Endothelial cell of umbilical vein (primary cell): ENCODE data around the gene TMEM178B. TPM values are rescaled to one million over a fixed set of nuclear protein-coding genes. Genes with fewer than 3 reads are reported as not detected.
"Not testable (repeated sequence)": the region's sequence is repeated elsewhere in the genome, so short reads cannot be mapped to it uniquely, and the experiment has no call there.

Experiments
- BruUV-seq: library from RNA; stranded (reverse); fragments of 400-500 nt; replicated peaks from 2 replicates; lab custom pipeline; 2021; lab: Mats Ljungman, UMichigan
- CTCF ChIA-PET: fragments of 300-600, 350-600 bp; sonication (Branson Sonifier 250); formaldehyde crosslinking; loops from one replicate; lab custom pipeline; 2021; ENCODE audit warnings: antibody characterized with exemption, inconsistent platforms; lab: Charles Lee
- POLR2A ChIA-PET: fragments of 300-600, 350-600 bp; sonication (Branson Sonifier 250); formaldehyde crosslinking; loops from one replicate; lab custom pipeline; 2021; ENCODE audit warnings: antibody characterized with exemption, inconsistent platforms; lab: Charles Lee
- DNase-seq: peaks from one replicate; pipeline ENCODE4 v3.0.0-alpha.2; 2011; ENCODE audit warnings: low read depth, low spot score
- FAIRE-seq: peaks from 2 replicates; lab custom pipeline; 2011; peaks lifted over from hg19 to GRCh38; lab: Jason Lieb, UNC
- H2AFZ ChIP-seq: 2 replicates; pipeline ENCODE4 v1.6.0; 2012; ENCODE audit warnings: low read depth, low read length, control low read depth, inconsistent platforms
- H3K27ac ChIP-seq: 2 replicates; pipeline ENCODE4 v1.5.1; 2011; ENCODE audit warnings: low read depth, mild to moderate bottlenecking, control low read depth, low read length, moderate library complexity; ENCODE audit not compliant: insufficient read depth
- H3K27me3 ChIP-seq, 2 experiments: 2 replicates each; pipeline versions ENCODE4 v1.6.0 to v1.6.1; 2011; ENCODE audit warnings: low read length in 2 of 2, mixed read lengths in 1 of 2; ENCODE audit not compliant: control insufficient read depth in 2 of 2, insufficient read depth in 2 of 2
- H3K36me3 ChIP-seq, 2 experiments: 2 replicates in 1 of 2; 3 replicates in 1 of 2; pipeline ENCODE4 v1.5.1; 2011; ENCODE audit warnings: low read length in 2 of 2, mild to moderate bottlenecking in 1 of 2, moderate library complexity in 1 of 2; ENCODE audit not compliant: control insufficient read depth in 2 of 2, insufficient read depth in 2 of 2; ENCODE audit errors: extremely low read depth in 1 of 2
- H3K4me1 ChIP-seq: 3 replicates; pipeline ENCODE4 v1.5.1; 2011; ENCODE audit warnings: mild to moderate bottlenecking, low read length; ENCODE audit not compliant: control insufficient read depth, insufficient read depth; ENCODE audit errors: extremely low read depth
- H3K4me2 ChIP-seq: 2 replicates; pipeline ENCODE4 v1.6.1; 2011; ENCODE audit warnings: low read length, control low read depth, mixed read lengths; ENCODE audit not compliant: insufficient read depth
- H3K4me3 ChIP-seq, 3 experiments: fragments of 200-600 bp in 1 of 3; sonication (generic), shearing (Covaris generic) in 1 of 3; replicated peaks in 1 of 3; 2 replicates each; pipeline ENCODE4 v1.5.1; 2011 to 2016; ENCODE audit warnings: control low read depth in 3 of 3, low read length in 3 of 3, mild to moderate bottlenecking in 2 of 3, inconsistent platforms in 1 of 3, low read depth in 1 of 3, moderate library complexity in 1 of 3; ENCODE audit not compliant: insufficient read depth in 1 of 3
- H3K79me2 ChIP-seq: 2 replicates; pipeline ENCODE4 v1.6.0; 2012; ENCODE audit warnings: low read length, inconsistent platforms; ENCODE audit not compliant: control insufficient read depth, insufficient read depth
- H3K9ac ChIP-seq: replicated peaks from 2 replicates; pipeline ENCODE3; 2011; ENCODE audit warnings: low read length, control low read depth; ENCODE audit not compliant: insufficient read depth; ENCODE audit errors: extremely low read depth
- H3K9me1 ChIP-seq: replicated peaks from 3 replicates; pipeline ENCODE4 v1.6.0; 2011; ENCODE audit warnings: mild to moderate bottlenecking, low read length; ENCODE audit not compliant: control insufficient read depth, insufficient read depth; ENCODE audit errors: extremely low read depth
- H3K9me3 ChIP-seq: replicated peaks from 2 replicates; pipeline ENCODE4 v1.5.1; 2012; ENCODE audit warnings: low read length, inconsistent platforms; ENCODE audit not compliant: control insufficient read depth, insufficient read depth
- H4K20me1 ChIP-seq: replicated peaks from 2 replicates; pipeline ENCODE3; 2011; ENCODE audit warnings: mild to moderate bottlenecking, low read length; ENCODE audit not compliant: control insufficient read depth, insufficient read depth; ENCODE audit errors: extremely low read depth
- CTCF ChIP-seq, 2 donors: IDR thresholded peaks; 1 replicate in 1 of 2; 2 replicates in 1 of 2; pipeline ENCODE4 v1.5.1; 2011; ENCODE audit warnings: low read length in 2 of 2, mild to moderate bottlenecking in 2 of 2, moderate library complexity in 2 of 2, control low read depth in 1 of 2, inconsistent platforms in 1 of 2, low read depth in 1 of 2; ENCODE audit not compliant: insufficient read depth in 1 of 2; ENCODE audit errors: extremely low read depth in 1 of 2
- EZH2 ChIP-seq: IDR thresholded peaks from 2 replicates; pipeline ENCODE4 v1.6.1; 2012; ENCODE audit warnings: borderline replicate concordance, low read depth, mild to moderate bottlenecking, moderate library complexity, low read length, inconsistent platforms; ENCODE audit not compliant: severe bottlenecking
- FOS ChIP-seq: IDR thresholded peaks from 2 replicates; pipeline ENCODE4 v1.6.1; 2011; ENCODE audit warnings: mild to moderate bottlenecking, low read length, moderate library complexity, borderline replicate concordance; ENCODE audit not compliant: insufficient read depth
- GATA2 ChIP-seq: IDR thresholded peaks from 2 replicates; pipeline ENCODE4 v1.7.0; 2011; ENCODE audit warnings: low read depth, mild to moderate bottlenecking, moderate library complexity, mixed read lengths, low read length; ENCODE audit not compliant: insufficient read length, insufficient read depth
- JUN ChIP-seq: IDR thresholded peaks from 2 replicates; pipeline ENCODE4 v1.6.1; 2011; ENCODE audit warnings: borderline replicate concordance, low read depth; ENCODE audit not compliant: insufficient read length, insufficient read depth
- MAX ChIP-seq: IDR thresholded peaks from 2 replicates; pipeline ENCODE4 v1.6.1; 2011; ENCODE audit not compliant: insufficient read depth, insufficient read length
- MYC ChIP-seq: IDR thresholded peaks from one replicate; pipeline ENCODE4 v1.6.1; 2011; ENCODE audit warnings: mild to moderate bottlenecking, low read depth, low read length
- POLR2A ChIP-seq: IDR thresholded peaks from 2 replicates; pipeline ENCODE4 v1.6.1; 2012; ENCODE audit warnings: low read depth, mild to moderate bottlenecking, control low read depth, low read length
- POLR2AphosphoS5 ChIP-seq: IDR thresholded peaks from 2 replicates; pipeline ENCODE4 v1.6.1; 2012; ENCODE audit warnings: low read depth, mild to moderate bottlenecking, control low read depth, low read length, moderate library complexity; ENCODE audit not compliant: insufficient read depth
- dilution Hi-C: fragments of 300-500 bp; cut with MboI; formaldehyde crosslinking; loops from one replicate; pipeline ENCODE4 v1.15.0; 2019; ENCODE audit warnings: low sequenced_read_pairs; ENCODE audit not compliant: extremely low pct_ligation_motif_present
- intact Hi-C: fragments of 100-400 bp; cut with micrococcal nuclease; formaldehyde crosslinking; loops from one replicate; pipeline ENCODE4 v1.10.0; 2022
- polyA plus RNA-seq, 4 experiments: library from polyadenylated mRNA; depleted of rRNA in 3 of 4; stranded (reverse) in 3 of 4; unstranded in 1 of 4; fragments of >200 nt; gene quantifications; 2 replicates each; pipeline versions ENCODE4 v1.2.1 to v1.2.3, GENCODE V29; 2011 to 2012; ENCODE audit warnings: missing spikeins in 1 of 4
- total RNA-seq: library from RNA; stranded (reverse); gene quantifications from 2 replicates; pipeline ENCODE4 v1.2.3, GENCODE V29; 2021

Gene TMEM178B
- total and polyA plus RNA-seq, 2 donors (not counting 3 experiments of a cell fraction or from before 2014, with no cell fraction given) = not detected

- Histone ChIP-seq H3K27me3 (no peaks in the 10 kb centered on the region), H3K4me2 (no peak overlapping the region), H3K27ac (no peak overlapping the region), H3K9ac (no peak overlapping the region), H3K36me3 (no peaks in the 10 kb centered on the region), H3K4me3 (no peak overlapping the region), H4K20me1 (no peaks in the 10 kb centered on the region), H2AFZ (no peak overlapping the region), H3K9me3 (peaks cover 2% of the 10 kb centered on the region), H3K79me2 (no peaks in the 10 kb centered on the region), H3K9me1 (no peaks in the 10 kb centered on the region), H3K4me1 (no peaks in the 10 kb centered on the region)
- intact Hi-C loops (no loop called here), dilution Hi-C loops (no loop called here)
- no peak for TF ChIP-seq MYC
- TF ChIP-seq EZH2 = no peak
- TF ChIP-seq POLR2A = no peak
- TF ChIP-seq MAX = no peak
- TF ChIP-seq GATA2 = no peak
- no peak for TF ChIP-seq CTCF (IDR thresholded peaks at IDR 0.05; ENCODE audit: extremely low read depth in 1 of 2, insufficient read depth in 1 of 2, low read depth in 1 of 2, low read length in 2 of 2)
- TF ChIP-seq POLR2AphosphoS5 = no peak
- no peak for TF ChIP-seq JUN
- no peak for TF ChIP-seq FOS
- FAIRE-seq (no peak), DNase-seq (no peak)
- BruUV-seq = no TSS peak
- POLR2A ChIA-PET = no interaction called here
- CTCF ChIA-PET = no interaction called here
Observed at GRCh38 chr7:141167381-141167964, 93.6 kb downstream of the TMEM178B start.

GRCh38 chr7:141169157-141169556, 95.3 kb downstream of the TMEM178B start:
- CTCF ChIA-PET, dilution Hi-C loops, H3K9ac ChIP-seq, H3K79me2 ChIP-seq, H3K4me2 ChIP-seq, H3K27ac ChIP-seq, H4K20me1 ChIP-seq, intact Hi-C loops, H3K9me1 ChIP-seq, H3K27me3 ChIP-seq, FAIRE-seq, DNase-seq, H2AFZ ChIP-seq, H3K36me3 ChIP-seq, H3K4me3 ChIP-seq, POLR2A ChIA-PET, H3K9me3 ChIP-seq, BruUV-seq, H3K4me1 ChIP-seq: not testable (repeated sequence)

GRCh38 chr7:141175728-141176127, 101.9 kb downstream of the TMEM178B start:
- H3K4me3 ChIP-seq, H4K20me1 ChIP-seq, intact Hi-C loops, H3K9me1 ChIP-seq, H3K4me2 ChIP-seq, H3K36me3 ChIP-seq, POLR2A ChIA-PET, H3K9me3 ChIP-seq, H3K4me1 ChIP-seq, DNase-seq, FAIRE-seq, H3K27ac ChIP-seq, BruUV-seq, H3K9ac ChIP-seq, dilution Hi-C loops, H3K79me2 ChIP-seq, H2AFZ ChIP-seq, CTCF ChIA-PET, H3K27me3 ChIP-seq: not testable (repeated sequence)
